ENCODE results near the gene C20orf204.

- TF ChIP-seq CTCF (IDR thresholded peaks at IDR 0.05; ENCODE audit: extremely low read depth in 1 of 2, insufficient read depth in 1 of 2, low read depth in 1 of 2, low read length in 2 of 2) (no peak), GATA2 (IDR thresholded peaks at IDR 0.05; ENCODE audit: insufficient read depth, insufficient read length, low read depth, low read length) (no peak), POLR2A (IDR thresholded peaks at IDR 0.05; ENCODE audit: low read depth, low read length) (no peak), MYC (IDR thresholded peaks at IDR 0.05; ENCODE audit: low read depth, low read length) (no peak), POLR2AphosphoS5 (IDR thresholded peaks at IDR 0.05; ENCODE audit: insufficient read depth, low read depth, low read length) (no peak), EZH2 (IDR thresholded peaks at IDR 0.05; ENCODE audit: borderline replicate concordance, low read depth, low read length, severe bottlenecking) (no peak)
Measured at GRCh38 chr20:64003960-64004725, 31.8 kb upstream of the C20orf204 start.

Data from endothelial cell of umbilical vein (primary cell).